Stimulated activated CD8-positive, alpha-beta memory T cell treated with anti-CD3 and anti-CD28 coated beads, Interleukin-12 subunit alpha, Interleukin-12 subunit beta, amount 100 ng/mL, for 4 hours (primary cell): Measurements from ENCODE around the gene SHQ1.
"Not testable (repeated sequence)": the region's sequence is repeated elsewhere in the genome, so short reads cannot be mapped to it uniquely, and the experiment has no call there.

Experiments
- DNase-seq: peaks from one replicate; pipeline ENCODE4 v3.0.0-alpha.2; 2020; ENCODE audit warnings: low read depth

Gene SHQ1

DNA sequence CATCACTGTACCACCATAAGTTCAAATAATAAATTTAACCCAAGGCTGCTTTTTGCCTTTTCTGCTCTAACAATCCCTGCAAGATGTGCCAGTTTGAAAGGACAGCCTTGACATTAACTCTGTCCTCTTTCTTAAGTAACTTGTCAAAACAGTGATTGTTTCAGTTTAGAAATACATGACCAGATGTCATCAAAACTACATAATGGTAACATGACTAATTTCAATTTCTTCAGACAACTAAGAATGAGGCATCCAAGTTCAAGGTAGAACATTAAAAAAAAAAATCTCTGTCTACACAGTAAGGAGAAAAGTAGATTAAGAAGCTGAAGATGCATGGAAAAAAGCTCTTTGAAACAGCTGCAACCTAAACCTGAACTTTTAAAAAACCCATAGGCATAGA is 47.4 kb downstream of the SHQ1 start:
- DNase-seq: no peak

DNA sequence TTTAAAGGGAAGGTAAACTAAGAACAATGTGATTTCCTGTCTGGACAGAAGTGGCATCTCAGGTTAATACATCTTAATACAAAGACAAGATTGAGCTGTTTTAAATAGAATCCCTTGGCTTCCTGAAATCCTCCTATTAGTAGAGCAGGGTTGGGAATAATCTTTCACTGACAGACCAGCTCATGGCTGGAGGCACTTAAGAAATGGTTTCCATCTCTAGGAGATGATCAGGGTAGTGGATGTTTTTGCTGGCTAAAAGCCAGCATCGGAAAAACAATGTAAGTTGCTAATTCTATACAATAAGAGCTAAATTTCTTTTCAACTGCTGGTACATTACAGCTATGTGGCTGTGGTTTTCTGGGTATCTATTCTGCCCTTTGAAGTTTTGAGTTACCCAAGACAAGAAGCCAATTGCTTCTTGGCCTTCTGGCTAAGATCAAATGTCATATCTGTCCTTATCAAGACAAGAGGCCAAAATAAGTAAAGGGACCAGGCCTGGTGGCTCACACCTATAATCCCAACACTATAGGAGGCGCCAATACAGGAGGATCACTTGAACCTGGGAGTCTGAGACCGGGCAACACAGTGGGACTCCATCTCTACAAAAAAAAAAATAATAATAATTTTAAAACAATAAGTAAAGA is 49.6 kb downstream of the SHQ1 start:
- DNase-seq: no peak

DNA sequence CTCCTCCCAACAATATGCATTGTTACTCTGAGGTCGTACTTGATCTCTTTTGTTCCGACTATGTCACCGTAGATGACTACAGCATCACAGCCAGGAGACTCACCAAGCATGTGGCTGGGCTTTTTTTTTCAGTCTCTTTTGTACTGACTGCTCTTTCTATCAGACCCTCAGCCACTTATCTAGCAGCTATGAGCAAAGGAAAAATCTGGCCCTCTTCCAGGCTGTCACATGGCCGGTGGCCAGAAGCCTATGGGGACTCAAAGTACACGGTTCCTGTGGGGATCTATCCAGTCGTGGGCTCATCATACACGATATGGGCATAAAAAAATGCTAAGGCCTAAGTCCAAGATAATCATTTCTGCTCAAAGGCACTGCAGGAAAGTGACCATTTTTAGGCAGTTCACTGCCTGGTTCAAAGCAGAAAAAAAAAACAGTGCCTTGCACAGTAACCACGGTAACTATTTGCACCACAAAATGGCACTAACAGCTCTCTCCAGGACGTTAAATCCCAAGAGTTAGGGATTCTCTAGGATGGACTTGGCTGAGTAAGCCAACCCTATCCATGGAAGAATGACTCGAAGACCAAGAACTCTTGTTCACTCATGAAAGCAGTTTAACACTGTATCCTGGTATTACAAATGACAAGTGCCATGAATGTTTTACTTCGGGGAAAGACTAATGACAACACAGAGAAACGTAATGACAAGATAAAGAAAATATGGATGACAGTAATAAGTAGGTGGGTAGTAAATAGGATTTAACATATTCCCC is 50.3 kb downstream of the SHQ1 start:
- no peak for DNase-seq

DNA sequence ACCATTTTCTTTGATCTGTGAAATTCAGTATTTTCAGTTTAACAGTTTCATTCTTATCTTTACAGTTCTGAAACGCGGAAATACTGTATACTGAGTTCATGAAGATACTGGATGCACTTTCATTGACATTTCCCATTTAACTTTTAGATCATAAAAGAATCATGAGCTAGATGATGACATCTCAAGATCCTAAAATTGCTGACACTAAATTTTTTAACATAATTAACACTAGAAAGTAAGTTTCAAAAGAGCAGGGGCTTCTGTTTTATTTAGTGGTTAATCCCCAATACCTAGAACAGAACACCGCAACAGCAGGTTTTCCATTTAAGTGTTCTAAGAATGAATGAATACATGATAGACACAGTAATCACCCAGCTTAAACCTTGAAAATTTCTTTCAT is 54.2 kb downstream of the SHQ1 start:
- DNase-seq: no peak

DNA sequence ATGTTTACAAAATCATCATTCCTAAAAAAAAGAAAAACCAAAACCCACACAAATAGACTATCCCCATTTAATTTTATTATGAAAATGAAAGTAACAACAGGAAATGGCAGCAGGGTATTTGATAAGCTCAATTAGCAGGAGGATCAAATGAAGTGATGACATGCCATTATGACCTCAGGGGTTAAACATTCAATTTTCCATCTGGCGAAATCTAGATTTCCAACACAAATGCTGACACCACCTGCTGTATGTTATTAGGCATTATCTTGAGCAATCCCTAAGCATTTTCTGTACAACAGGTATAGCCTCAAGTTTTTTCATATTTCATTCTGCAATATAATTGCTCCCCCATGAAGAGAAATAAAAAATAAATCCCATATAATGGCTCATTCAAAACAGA is 57.1 kb downstream of the SHQ1 start:
- no peak for DNase-seq

DNA sequence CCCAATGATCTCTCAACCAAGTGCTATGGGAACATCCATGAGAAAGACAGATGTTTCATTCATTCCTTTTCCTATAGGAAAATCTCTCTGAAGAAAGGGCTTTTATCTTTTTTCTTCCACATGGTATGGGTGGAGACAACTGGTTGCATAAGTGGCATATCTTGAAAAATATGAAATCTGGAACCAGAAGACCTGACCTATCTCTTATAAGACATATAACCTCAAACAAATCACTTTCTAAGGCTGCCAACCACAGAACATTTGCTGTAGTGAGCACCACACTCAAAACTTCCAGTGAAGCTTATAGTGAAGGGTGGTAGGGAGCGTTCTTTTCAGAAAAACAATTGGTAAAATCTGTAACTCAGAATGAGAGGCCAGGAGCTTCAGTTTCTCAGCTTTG is 58.5 kb downstream of the SHQ1 start:
- DNase-seq: no peak

DNA sequence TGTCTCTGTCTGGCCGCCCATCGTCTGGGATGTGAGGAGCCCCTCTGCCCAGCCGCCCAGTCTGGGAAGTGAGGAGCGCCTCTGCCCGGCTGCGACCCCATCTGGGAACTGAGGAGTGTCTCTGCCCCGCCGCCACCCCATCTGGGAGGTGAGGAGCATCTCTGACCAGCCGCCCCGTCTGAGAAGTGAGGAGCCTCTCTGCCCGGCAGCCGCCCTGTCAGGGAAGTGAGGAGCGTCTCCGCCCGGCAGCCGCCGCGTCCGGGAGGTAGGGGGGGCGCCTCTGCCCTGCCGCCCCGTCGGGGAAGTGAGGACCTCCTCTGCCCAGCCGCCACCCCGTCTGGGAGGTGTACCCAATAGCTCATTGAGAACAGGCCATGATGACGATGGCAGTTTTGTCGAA is 60.0 kb downstream of the SHQ1 start:
- not testable (repeated sequence) for DNase-seq

DNA sequence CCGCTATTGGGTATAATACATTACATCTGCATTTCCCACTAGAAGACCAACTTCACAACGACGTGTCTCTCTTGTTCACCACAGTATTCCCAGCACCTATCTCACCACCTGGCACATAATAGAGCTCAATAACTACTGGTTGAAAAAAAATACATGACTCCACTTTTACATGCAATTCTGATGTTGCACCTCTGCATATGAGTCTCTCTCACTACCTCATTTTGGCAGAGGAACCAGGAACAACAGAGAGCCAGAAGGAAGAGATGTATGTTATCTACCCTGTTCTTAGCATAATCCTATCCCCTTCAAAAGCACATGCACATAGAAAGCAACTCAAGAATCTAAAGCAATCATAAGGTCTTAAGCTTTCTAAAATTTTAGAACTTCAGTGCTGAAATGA is 61.6 kb downstream of the SHQ1 start:
- DNase-seq: no peak

DNA sequence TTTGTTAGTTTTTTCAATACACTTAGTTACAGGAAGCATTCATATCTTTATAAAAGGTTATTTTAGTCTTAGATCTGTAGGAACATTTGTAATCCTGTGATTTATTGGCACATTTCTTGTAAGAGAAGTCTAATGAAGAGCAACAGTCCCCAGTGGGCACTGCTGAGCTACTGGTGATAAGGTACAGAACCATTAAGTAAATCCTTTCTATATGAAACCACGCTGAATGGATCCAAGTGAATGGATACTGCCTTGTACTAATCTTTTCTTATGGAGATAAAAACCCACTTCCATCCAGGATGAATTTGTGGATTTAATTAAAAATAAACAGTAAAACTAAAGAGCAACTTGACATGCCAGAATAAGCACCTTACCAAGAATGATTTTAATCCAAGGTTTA is 64.0 kb downstream of the SHQ1 start:
- DNase-seq: no peak

DNA sequence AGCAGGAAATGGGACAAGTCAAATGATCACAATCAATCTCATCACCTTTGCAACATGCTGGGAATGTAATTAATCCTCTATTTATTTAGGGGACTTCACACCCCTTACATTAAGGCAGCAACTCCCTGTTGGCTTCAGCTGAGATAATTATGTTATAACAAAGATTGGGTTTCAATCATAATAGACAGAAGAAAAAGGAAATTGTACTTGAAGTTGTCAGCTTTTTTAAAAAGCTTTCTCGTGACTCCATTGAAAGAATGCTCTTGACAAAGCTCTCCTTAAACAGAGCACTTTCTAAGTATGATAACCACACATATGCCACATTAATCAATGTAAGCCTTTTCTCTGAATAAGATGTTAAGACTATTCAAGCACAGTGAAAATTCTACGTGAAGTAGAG is 65.7 kb downstream of the SHQ1 start:
- no peak for DNase-seq

DNA sequence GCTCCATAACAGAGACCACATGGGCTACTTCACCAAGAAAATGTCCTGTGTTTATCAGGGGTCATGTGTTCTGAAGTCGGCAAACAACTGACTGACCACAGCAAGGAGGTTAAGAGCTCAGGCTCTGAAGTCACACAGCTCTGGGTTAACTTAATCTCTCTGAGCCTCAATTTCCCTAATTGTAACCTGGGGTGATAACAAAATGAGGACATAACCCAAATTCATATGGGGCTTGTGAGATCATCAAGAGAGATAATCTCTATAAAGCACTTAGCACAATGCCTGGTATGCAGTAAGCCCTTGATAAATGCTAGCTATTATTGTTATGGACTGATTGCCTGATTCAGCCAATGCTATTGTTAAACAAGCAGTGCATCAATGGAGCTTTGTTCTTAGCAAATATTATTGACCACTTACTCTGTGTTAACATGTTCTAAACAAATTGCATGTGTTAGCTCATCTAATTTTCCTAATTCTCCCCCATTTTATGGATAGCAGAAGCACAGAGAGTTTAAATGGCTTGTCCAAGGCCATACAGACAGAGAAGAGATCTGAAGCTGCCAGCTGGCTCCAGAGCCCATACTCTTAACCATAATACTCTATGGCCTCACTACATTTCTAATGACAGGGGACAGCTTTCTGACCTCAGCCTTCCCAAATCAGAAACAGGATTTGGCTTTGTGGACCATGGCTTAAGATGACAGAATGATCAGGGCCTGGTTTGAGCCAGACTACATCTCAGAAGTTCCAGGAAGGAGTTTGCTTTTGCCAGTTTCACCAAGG is 78.3 kb downstream of the SHQ1 start:
- no peak for DNase-seq

DNA sequence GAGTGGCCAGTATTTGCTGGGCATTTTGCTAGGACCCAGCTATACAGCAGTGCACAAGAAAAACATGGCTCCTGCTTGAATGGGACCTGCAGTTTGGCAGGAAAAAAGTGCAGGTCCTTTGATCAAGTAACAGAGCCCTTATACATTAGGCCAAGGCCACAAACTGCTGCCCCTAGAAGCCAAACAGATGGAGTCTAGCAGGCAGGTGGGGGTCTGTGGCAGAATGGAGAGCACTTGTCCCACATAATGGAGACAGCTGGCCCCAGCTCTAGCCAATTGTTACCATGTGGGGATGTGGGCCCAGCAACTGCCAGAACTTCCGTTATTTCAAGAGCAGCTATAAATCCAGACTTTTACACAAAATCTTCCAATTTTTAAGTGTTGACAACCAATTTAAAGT is 79.3 kb downstream of the SHQ1 start:
- no peak for DNase-seq

DNA sequence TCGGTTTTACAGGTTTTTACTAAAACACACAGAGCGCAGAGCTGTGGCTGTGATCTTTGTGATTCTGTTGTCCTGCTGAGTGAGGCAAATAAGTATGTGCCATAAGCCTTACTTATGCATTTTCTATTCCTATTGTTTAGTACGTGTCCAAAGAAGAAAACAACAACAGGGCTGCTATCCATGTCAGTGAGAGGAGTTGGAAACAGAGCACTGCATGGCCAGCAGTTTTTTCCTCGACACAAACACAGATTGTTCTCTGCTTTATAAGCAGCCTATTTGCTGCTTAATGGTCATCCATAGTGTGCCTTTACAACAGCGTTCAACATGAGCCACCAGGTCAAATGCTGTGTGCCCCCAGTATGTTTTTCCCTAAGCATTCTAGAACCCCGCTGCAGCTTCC is 79.8 kb downstream of the SHQ1 start:
- no peak for DNase-seq

DNA sequence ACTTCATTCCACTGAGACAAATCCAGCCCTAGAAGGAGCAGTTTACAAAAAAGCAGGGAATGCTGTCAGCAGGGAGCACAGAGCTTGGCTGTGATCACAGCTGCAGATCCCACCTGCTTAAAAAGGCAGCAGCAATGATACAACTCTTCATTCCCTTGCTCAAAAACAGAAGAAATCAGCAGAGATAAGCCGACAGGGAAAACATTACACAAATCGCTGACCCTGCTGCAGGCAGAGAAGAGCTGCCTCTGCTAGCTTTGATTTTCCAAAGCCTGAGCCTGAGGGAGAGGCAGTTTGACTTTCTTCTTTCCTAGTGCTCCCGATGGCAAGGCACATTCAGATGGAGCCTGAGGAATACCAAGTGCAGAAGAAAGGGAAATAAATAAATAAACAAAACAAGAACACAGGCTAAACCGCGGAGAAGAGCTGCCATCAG is 80.2 kb downstream of the SHQ1 start:
- DNase-seq: no peak

DNA sequence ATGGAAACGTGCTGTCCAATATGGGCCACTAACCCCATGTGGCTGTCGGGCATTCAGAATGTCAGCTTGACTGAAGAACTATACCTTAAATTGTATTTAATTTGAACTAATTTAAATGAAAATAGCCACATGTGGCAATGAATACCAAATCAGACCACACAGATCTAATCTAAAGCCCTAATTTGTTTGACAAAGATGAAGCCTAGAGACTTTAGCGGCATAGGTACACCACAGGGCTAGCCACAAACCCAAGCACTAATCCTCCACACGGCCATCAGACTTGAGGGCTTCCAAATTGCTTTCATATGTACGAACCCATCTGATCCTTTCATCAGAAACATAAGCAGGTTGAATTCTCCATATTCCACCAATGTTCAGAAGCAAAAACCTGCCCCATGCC is 81.4 kb downstream of the SHQ1 start:
- DNase-seq: no peak

DNA sequence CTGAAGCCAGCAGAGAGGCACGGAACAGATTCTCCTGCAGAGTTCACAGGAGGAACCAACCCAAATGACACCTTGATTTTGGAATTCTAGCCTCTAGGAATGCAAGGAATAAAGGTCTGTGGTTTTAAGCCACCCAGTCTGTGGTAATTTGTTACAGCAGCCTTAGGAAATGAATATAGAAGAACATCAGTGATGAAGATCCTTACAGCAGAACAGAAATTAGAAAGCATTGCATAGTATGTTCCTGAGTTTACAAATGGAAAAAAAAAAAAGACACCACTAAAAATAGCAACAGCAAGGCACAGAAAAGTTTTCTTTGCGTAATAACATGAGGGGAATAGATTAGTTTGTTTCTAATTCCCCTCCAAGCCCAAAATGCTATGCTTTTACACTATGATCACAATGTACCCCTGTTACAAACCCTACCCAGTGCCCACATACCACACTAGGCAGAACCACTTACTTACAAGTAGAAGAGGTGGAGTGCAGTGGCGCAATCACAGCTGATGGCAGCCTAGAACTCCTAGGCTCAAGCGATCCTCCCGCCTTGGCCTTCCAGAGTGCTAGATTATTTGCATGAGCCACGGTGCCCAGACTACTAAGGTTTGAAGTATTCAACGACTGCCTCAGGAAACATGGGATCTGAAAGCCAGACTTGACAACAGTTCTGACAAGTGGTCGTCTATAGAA is 84.3 kb downstream of the SHQ1 start:
- no peak for DNase-seq

DNA sequence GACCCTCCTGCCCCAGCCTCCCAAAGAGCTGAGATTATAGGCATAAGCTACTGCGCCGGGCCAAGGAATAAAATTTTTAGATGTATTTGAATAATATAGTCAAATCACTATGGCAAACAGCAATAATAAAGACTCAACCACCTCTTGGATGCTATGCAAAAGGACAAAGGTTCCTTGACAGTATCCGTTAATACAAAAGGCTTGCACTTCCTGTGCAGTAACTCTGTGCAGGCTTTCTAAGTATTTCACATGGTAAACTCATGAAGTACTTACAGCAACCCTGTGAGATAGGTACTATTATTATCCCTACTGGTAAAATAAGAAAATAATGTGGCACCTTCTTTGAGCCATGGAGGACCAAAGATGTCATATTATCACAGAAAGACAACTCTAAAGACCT is 86.8 kb downstream of the SHQ1 start:
- no peak for DNase-seq

DNA sequence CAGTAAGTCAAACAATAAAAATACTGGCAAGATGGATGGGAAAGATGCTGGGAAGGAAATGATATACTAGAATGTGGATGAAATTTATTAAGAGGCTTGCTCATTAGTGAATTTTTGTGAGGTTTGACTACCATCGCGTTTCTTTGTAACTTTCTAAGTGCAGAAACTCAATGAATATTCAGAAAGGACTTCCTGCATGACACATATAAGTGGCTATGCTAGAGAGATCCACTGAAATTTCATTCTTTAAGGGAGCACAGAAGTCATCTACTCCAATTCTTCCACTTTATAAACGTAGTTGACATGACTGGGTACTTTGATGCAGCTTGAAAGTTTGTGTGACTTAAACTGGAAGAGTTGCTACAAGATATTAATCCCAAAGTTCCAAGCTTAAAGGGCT is 88.0 kb downstream of the SHQ1 start:
- no peak for DNase-seq

DNA sequence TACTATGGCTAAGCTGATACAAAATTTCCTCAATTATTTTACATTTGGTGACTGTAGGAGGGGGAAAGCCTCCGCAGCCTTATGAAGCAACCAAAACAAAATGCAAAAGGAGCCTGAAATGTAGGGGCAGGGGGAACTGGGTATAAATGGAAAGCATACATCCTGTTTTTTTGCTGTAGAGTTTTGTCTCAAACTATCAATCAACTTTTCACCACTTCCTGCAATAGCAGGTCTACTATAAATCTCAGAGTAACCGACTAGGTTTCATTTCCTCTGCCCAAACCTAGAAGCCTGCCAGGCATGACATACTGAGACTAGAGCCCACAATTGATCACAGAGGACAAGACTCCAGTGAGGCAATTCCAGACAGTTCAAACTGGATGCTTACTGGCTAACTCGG is 91.3 kb downstream of the SHQ1 start:
- DNase-seq: no peak

DNA sequence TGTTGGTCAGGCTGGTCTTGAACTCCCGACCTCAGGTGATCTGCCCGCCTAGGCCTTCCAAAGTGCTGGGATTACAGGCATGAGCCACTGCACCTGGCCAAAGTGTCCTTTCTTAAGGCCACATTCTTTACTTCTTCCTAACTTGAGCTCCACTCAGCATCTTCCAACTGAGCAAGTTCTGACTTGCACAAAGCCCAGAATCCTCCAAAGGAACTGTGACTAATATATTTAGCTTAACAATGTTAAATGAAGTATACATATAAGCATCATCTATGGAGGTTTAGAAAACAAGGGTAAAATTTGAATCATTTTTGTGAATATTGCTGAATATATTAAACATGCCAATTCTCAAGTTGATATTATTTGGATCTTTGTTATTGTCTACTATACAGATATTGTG is 93.7 kb downstream of the SHQ1 start:
- no peak for DNase-seq

DNA sequence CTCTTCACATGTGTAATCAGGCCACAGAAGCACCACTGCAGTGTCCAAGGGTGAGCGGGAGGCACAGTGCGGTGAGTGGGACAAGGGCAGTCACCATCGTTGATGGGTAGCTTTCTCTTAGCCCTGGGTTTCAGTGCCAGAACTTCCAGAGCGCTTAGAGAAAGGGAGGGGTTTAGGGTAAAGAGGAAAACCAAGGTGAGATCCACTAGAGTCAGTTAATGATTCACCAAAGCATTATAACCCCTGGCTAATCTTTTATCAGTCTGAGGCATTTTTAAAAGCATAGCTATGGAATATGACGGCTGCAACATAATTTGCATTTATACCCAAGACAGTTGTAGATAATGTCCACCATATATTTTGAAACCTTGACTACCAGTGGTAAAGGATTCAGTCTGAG is 94.8 kb downstream of the SHQ1 start:
- no peak for DNase-seq

DNA sequence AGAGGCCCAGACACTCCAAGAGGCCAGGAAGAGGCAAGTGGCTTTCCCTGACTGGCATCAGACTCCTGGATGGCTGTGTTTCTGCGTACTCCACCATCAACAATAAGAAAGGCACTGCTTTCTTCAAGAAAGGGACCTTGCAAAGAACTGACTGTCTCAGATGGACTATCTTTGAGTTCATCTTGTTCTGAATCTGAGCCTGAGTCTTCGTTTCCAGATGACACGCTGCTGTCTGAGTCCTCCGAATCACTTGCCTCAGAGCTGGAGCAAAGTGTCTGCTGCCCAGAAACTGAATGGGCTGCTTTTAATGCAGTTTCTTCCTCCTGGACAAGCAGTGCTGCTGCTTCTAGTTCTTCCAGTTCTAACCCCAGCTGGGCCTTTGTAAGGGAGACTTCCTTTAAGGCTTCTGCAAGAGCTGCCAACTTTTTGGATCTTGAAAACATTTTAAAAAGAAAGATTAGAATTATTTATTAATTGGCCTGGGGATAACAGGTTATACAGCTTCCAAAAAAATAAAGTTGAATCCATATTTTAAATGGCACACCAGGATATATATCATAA is 97.8 kb downstream of the SHQ1 start:
- DNase-seq: no peak
